GM23338 (cell line): Measurements from ENCODE around the gene RBM19. TPM values are rescaled to one million over a fixed set of nuclear protein-coding genes. Genes with fewer than 3 reads are reported as not detected.

Source experiments
- ATAC-seq: fragments of 200-7000 bp; cut with Tn5 transposase; 3 replicates; pipeline ENCODE4 v1.9.1; 2020
- DNase-seq: peaks from one replicate; pipeline ENCODE4 v3.0.0-alpha.2; 2015; ENCODE audit warnings: low spot score
- H2AFZ ChIP-seq: fragments of 200-600 bp; sonication (generic); 2 replicates; pipeline ENCODE4 v1.8.0; 2016; ENCODE audit warnings: antibody characterized with exemption, mild to moderate bottlenecking, moderate library complexity
- H3F3A ChIP-seq: fragments of 200-600 bp; sonication (generic); replicated peaks from 2 replicates; pipeline ENCODE4 v1.8.0; 2017; ENCODE audit warnings: antibody characterized with exemption, mixed run types, low read depth
- H3K27ac ChIP-seq: fragments of 200-600 bp; sonication (generic); 2 replicates; pipeline ENCODE4 v1.6.1; 2016; ENCODE audit warnings: low read depth
- H3K27me3 ChIP-seq: fragments of 200-600 bp; sonication (generic); 2 replicates; pipeline ENCODE4 v1.8.0; 2016; ENCODE audit warnings: mild to moderate bottlenecking, mixed run types, moderate library complexity; ENCODE audit not compliant: insufficient read depth
- H3K36me3 ChIP-seq: fragments of 200-600 bp; sonication (generic); 2 replicates; pipeline ENCODE4 v1.8.0; 2016; ENCODE audit warnings: mild to moderate bottlenecking; ENCODE audit not compliant: insufficient read depth
- H3K4me1 ChIP-seq: fragments of 200-600 bp; sonication (generic); 2 replicates; pipeline ENCODE4 v1.8.0; 2016; ENCODE audit warnings: mild to moderate bottlenecking, moderate library complexity; ENCODE audit not compliant: insufficient read depth
- H3K4me2 ChIP-seq: fragments of 200-600 bp; sonication (generic); 2 replicates; pipeline ENCODE4 v1.7.1; 2017; ENCODE audit warnings: mixed run types
- H3K4me3 ChIP-seq: fragments of 200-600 bp; sonication (generic); 2 replicates; pipeline ENCODE4 v1.6.1; 2016; ENCODE audit warnings: mixed run types
- H3K79me2 ChIP-seq: fragments of 200-600 bp; sonication (generic); replicated peaks from 2 replicates; pipeline ENCODE4 v1.8.0; 2017; ENCODE audit warnings: mild to moderate bottlenecking; ENCODE audit not compliant: insufficient read depth
- H3K9me2 ChIP-seq: fragments of 200-600 bp; sonication (generic); 2 replicates; pipeline ENCODE4 v1.8.0; 2017; ENCODE audit not compliant: insufficient read depth
- H4K20me1 ChIP-seq: fragments of 200-600 bp; sonication (generic); replicated peaks from 2 replicates; pipeline ENCODE4 v1.8.0; 2017; ENCODE audit warnings: mild to moderate bottlenecking; ENCODE audit not compliant: insufficient read depth
- H3K27ac Mint-ChIP-seq: 2 replicates; pipeline ENCODE4 v1.8.0; 2020; ENCODE audit warnings: inconsistent platforms, mild to moderate bottlenecking, moderate library complexity, mixed read lengths
- H3K27me3 Mint-ChIP-seq: 3 replicates; pipeline ENCODE4 v1.8.0; 2022; ENCODE audit warnings: low read depth, mild to moderate bottlenecking, moderate library complexity, mixed read lengths, inconsistent platforms; ENCODE audit not compliant: insufficient read depth, poor library complexity
- H3K36me3 Mint-ChIP-seq: 3 replicates; pipeline ENCODE4 v1.8.0; 2021; ENCODE audit warnings: low read depth, mild to moderate bottlenecking, inconsistent platforms, moderate library complexity, mixed read lengths
- H3K4me1 Mint-ChIP-seq: 3 replicates; pipeline ENCODE4 v1.8.0; 2020; ENCODE audit warnings: mild to moderate bottlenecking, inconsistent platforms, mixed read lengths
- H3K4me3 Mint-ChIP-seq: 3 replicates; pipeline ENCODE4 v1.8.0; 2021; ENCODE audit warnings: moderate library complexity, mild to moderate bottlenecking, inconsistent platforms, mixed read lengths
- H3K9me3 Mint-ChIP-seq: 3 replicates; pipeline ENCODE4 v1.8.0; 2020; ENCODE audit warnings: moderate library complexity, mild to moderate bottlenecking, inconsistent platforms, mixed read lengths
- CREB1 ChIP-seq: fragments of 250-450 bp; sonication (Bioruptor Pico); IDR thresholded peaks from 2 replicates; pipeline ENCODE4 v1.5.0; 2020; ENCODE audit warnings: low read depth, mild to moderate bottlenecking, moderate library complexity
- EZH2 ChIP-seq: fragments of 200-600 bp; sonication (generic); IDR thresholded peaks from one replicate; pipeline ENCODE4 v1.8.0; 2017; ENCODE audit warnings: antibody characterized with exemption, mild to moderate bottlenecking, low read depth; ENCODE audit not compliant: unreplicated experiment
- EZH2phosphoT487 ChIP-seq: fragments of 200-600 bp; sonication (generic); IDR thresholded peaks from one replicate; pipeline ENCODE4 v1.8.1; 2018; ENCODE audit warnings: antibody characterized with exemption; ENCODE audit not compliant: unreplicated experiment
- JUNB ChIP-seq: IDR thresholded peaks from one replicate; pipeline ENCODE4 v1.6.1; 2016; ENCODE audit warnings: antibody characterized with exemption; ENCODE audit not compliant: unreplicated experiment
- NANOG ChIP-seq: IDR thresholded peaks from 2 replicates; pipeline ENCODE4 v1.6.1; 2016; ENCODE audit warnings: antibody characterized with exemption, borderline replicate concordance
- POLR2AphosphoS5 ChIP-seq: IDR thresholded peaks from 2 replicates; pipeline ENCODE4 v1.6.1; 2016; ENCODE audit warnings: antibody characterized with exemption, low read depth
- STAT1 ChIP-seq: IDR thresholded peaks from one replicate; pipeline ENCODE4 v1.6.1; 2016; ENCODE audit warnings: antibody characterized with exemption; ENCODE audit not compliant: unreplicated experiment
- ZNF114 ChIP-seq: fragments of 250-450 bp; sonication (Bioruptor Pico); IDR thresholded peaks from 2 replicates; pipeline ENCODE4 v1.5.0; 2020; ENCODE audit warnings: mild to moderate bottlenecking, moderate library complexity
- ZNF331 ChIP-seq: fragments of 250-450 bp; sonication (Bioruptor Pico); IDR thresholded peaks from 2 replicates; pipeline ENCODE4 v1.5.0; 2020; ENCODE audit warnings: low read depth, mild to moderate bottlenecking, moderate library complexity
- polyA plus RNA-seq: library from polyadenylated mRNA; unstranded; fragments of >200 nt; fragmentation: Nextera tagmentation; extraction: Ambion mirVana; gene quantifications from 2 replicates; pipeline ENCODE4 v1.2.1, GENCODE V29; 2016
- total RNA-seq: library from RNA; depleted of rRNA; stranded (reverse); fragments of >200 nt; shearing (Covaris generic); gene quantifications from 2 replicates; pipeline ENCODE4 v1.2.3, GENCODE V29; 2014
- TF ChIP-seq, protein P1 (sequence below): fragments of 250-450 bp; sonication (Bioruptor Pico); IDR thresholded peaks from 2 replicates; pipeline ENCODE4 v1.5.0; 2020; ENCODE audit warnings: mild to moderate bottlenecking, moderate library complexity
- TF ChIP-seq, protein P2 (sequence below): IDR thresholded peaks from 2 replicates; pipeline ENCODE4 v1.6.1; 2016; ENCODE audit warnings: antibody characterized with exemption
- TF ChIP-seq, protein P3 (sequence below), 2 experiments: fragments of 200-600 bp in 1 of 2; sonication (generic) in 1 of 2; conservative IDR thresholded peaks; 2 replicates each; pipeline versions ENCODE4 v1.5.1 to v1.6.1; 2016 to 2017; ENCODE audit warnings: antibody characterized with exemption in 2 of 2, low read depth in 2 of 2, mild to moderate bottlenecking in 2 of 2, moderate library complexity in 1 of 2
- TF ChIP-seq, protein P4 (sequence below): IDR thresholded peaks from one replicate; pipeline ENCODE4 v1.6.1; 2018; ENCODE audit warnings: antibody characterized with exemption; ENCODE audit not compliant: unreplicated experiment

The RBM19 gene
- total and polyA plus RNA-seq, 2 experiments from 2014 or later: 43.4 to 56.7 TPM

DNA sequence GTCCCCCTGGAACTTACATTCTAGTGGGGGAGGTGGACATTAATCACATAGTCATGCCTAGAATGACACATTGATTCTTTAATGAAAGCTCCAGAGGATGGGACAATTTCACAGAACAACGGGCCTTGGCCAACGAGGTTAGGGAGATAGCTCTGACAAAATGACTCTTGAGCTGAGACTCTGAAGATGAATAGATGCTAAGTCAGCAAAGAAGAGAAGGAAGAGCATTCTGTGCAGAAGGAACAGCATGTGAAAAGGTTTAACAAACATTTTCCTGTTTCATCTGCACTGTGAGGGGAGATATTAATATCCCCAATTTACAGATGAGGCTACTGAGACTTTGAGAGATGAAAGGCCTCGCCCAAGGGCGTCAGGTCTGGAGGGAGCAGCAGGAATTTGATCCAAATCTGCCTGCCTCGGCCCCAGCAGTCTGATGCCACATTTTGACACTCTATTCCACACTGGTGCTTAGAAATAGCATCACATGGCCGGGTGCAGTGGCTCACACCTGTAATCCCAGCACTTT, 193.6 kb downstream of the RBM19 start:
- Histone ChIP-seq H3K27me3 (no peaks in the 10 kb centered on the region), H4K20me1 (no peaks in the 10 kb centered on the region), H3K4me3 (no peak overlapping the region), H3K79me2 (no peaks in the 10 kb centered on the region), H3K4me1 (no peaks in the 10 kb centered on the region), H2AFZ (no peak overlapping the region), H3K36me3 (no peaks in the 10 kb centered on the region), H3K27ac (no peak overlapping the region), H3K9me2 (no peaks in the 10 kb centered on the region), H3K4me2 (no peak overlapping the region), H3F3A (no peaks in the 10 kb centered on the region)
- Mint-ChIP-seq H3K4me1 (no peaks in the 10 kb centered on the region), H3K27ac (no peak overlapping the region), H3K27me3 (peaks cover 10% of the 10 kb centered on the region), H3K9me3 (no peaks in the 10 kb centered on the region), H3K36me3 (no peaks in the 10 kb centered on the region), H3K4me3 (no peak overlapping the region)
- DNase-seq (no peak), ATAC-seq (no peak)
- TF ChIP-seq JUNB: no peak
- no peak for TF ChIP-seq CREB1 (CRISPR knock-in tag)
- TF ChIP-seq ZNF331 (CRISPR knock-in tag): no peak
- no peak for TF ChIP-seq EZH2
- no peak for TF ChIP-seq STAT1
- TF ChIP-seq, protein P1, sequence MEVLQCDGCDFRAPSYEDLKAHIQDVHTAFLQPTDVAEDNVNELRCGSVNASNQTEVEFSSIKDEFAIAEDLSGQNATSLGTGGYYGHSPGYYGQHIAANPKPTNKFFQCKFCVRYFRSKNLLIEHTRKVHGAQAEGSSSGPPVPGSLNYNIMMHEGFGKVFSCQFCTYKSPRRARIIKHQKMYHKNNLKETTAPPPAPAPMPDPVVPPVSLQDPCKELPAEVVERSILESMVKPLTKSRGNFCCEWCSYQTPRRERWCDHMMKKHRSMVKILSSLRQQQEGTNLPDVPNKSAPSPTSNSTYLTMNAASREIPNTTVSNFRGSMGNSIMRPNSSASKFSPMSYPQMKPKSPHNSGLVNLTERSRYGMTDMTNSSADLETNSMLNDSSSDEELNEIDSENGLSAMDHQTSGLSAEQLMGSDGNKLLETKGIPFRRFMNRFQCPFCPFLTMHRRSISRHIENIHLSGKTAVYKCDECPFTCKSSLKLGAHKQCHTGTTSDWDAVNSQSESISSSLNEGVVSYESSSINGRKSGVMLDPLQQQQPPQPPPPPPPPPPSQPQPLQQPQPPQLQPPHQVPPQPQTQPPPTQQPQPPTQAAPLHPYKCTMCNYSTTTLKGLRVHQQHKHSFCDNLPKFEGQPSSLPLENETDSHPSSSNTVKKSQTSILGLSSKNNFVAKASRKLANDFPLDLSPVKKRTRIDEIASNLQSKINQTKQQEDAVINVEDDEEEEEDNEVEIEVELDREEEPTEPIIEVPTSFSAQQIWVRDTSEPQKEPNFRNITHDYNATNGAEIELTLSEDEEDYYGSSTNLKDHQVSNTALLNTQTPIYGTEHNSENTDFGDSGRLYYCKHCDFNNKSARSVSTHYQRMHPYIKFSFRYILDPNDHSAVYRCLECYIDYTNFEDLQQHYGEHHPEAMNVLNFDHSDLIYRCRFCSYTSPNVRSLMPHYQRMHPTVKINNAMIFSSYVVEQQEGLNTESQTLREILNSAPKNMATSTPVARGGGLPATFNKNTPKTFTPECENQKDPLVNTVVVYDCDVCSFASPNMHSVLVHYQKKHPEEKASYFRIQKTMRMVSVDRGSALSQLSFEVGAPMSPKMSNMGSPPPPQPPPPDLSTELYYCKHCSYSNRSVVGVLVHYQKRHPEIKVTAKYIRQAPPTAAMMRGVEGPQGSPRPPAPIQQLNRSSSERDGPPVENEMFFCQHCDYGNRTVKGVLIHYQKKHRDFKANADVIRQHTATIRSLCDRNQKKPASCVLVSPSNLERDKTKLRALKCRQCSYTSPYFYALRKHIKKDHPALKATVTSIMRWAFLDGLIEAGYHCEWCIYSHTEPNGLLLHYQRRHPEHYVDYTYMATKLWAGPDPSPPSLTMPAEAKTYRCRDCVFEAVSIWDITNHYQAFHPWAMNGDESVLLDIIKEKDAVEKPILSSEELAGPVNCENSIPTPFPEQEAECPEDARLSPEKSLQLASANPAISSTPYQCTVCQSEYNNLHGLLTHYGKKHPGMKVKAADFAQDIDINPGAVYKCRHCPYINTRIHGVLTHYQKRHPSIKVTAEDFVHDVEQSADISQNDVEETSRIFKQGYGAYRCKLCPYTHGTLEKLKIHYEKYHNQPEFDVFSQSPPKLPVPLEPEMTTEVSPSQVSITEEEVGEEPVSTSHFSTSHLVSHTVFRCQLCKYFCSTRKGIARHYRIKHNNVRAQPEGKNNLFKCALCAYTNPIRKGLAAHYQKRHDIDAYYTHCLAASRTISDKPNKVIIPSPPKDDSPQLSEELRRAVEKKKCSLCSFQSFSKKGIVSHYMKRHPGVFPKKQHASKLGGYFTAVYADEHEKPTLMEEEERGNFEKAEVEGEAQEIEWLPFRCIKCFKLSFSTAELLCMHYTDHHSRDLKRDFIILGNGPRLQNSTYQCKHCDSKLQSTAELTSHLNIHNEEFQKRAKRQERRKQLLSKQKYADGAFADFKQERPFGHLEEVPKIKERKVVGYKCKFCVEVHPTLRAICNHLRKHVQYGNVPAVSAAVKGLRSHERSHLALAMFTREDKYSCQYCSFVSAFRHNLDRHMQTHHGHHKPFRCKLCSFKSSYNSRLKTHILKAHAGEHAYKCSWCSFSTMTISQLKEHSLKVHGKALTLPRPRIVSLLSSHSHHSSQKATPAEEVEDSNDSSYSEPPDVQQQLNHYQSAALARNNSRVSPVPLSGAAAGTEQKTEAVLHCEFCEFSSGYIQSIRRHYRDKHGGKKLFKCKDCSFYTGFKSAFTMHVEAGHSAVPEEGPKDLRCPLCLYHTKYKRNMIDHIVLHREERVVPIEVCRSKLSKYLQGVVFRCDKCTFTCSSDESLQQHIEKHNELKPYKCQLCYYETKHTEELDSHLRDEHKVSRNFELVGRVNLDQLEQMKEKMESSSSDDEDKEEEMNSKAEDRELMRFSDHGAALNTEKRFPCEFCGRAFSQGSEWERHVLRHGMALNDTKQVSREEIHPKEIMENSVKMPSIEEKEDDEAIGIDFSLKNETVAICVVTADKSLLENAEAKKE (CRISPR knock-in tag): no peak
- TF ChIP-seq, protein P2, sequence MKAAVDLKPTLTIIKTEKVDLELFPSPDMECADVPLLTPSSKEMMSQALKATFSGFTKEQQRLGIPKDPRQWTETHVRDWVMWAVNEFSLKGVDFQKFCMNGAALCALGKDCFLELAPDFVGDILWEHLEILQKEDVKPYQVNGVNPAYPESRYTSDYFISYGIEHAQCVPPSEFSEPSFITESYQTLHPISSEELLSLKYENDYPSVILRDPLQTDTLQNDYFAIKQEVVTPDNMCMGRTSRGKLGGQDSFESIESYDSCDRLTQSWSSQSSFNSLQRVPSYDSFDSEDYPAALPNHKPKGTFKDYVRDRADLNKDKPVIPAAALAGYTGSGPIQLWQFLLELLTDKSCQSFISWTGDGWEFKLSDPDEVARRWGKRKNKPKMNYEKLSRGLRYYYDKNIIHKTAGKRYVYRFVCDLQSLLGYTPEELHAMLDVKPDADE: no peak
- TF ChIP-seq NANOG: no peak
- no peak for TF ChIP-seq ZNF114 (CRISPR knock-in tag)
- TF ChIP-seq, protein P3, sequence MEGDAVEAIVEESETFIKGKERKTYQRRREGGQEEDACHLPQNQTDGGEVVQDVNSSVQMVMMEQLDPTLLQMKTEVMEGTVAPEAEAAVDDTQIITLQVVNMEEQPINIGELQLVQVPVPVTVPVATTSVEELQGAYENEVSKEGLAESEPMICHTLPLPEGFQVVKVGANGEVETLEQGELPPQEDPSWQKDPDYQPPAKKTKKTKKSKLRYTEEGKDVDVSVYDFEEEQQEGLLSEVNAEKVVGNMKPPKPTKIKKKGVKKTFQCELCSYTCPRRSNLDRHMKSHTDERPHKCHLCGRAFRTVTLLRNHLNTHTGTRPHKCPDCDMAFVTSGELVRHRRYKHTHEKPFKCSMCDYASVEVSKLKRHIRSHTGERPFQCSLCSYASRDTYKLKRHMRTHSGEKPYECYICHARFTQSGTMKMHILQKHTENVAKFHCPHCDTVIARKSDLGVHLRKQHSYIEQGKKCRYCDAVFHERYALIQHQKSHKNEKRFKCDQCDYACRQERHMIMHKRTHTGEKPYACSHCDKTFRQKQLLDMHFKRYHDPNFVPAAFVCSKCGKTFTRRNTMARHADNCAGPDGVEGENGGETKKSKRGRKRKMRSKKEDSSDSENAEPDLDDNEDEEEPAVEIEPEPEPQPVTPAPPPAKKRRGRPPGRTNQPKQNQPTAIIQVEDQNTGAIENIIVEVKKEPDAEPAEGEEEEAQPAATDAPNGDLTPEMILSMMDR (conservative IDR thresholded peaks at IDR 0.05; ENCODE audit: low read depth in 2 of 2): no peak
- no peak for TF ChIP-seq POLR2AphosphoS5
- TF ChIP-seq EZH2phosphoT487: no peak
- TF ChIP-seq, protein P4, sequence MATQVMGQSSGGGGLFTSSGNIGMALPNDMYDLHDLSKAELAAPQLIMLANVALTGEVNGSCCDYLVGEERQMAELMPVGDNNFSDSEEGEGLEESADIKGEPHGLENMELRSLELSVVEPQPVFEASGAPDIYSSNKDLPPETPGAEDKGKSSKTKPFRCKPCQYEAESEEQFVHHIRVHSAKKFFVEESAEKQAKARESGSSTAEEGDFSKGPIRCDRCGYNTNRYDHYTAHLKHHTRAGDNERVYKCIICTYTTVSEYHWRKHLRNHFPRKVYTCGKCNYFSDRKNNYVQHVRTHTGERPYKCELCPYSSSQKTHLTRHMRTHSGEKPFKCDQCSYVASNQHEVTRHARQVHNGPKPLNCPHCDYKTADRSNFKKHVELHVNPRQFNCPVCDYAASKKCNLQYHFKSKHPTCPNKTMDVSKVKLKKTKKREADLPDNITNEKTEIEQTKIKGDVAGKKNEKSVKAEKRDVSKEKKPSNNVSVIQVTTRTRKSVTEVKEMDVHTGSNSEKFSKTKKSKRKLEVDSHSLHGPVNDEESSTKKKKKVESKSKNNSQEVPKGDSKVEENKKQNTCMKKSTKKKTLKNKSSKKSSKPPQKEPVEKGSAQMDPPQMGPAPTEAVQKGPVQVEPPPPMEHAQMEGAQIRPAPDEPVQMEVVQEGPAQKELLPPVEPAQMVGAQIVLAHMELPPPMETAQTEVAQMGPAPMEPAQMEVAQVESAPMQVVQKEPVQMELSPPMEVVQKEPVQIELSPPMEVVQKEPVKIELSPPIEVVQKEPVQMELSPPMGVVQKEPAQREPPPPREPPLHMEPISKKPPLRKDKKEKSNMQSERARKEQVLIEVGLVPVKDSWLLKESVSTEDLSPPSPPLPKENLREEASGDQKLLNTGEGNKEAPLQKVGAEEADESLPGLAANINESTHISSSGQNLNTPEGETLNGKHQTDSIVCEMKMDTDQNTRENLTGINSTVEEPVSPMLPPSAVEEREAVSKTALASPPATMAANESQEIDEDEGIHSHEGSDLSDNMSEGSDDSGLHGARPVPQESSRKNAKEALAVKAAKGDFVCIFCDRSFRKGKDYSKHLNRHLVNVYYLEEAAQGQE: no peak
